K562 (cell line): ENCODE results near the gene DGCR2. TPM values are rescaled to one million over a fixed set of nuclear protein-coding genes. Genes with fewer than 3 reads are reported as not detected.

Experiments
- ARNT ChIP-seq, 2 experiments: fragments of 450-650 bp; IDR thresholded peaks; 2 replicates each; pipeline ENCODE4 v1.6.1; 2016; ENCODE audit warnings: mild to moderate bottlenecking in 1 of 2
- CREB1 ChIP-seq, 2 experiments: sonication (generic) in 1 of 2; formaldehyde crosslinking in 1 of 2; IDR thresholded peaks; 2 replicates each; pipeline versions ENCODE4 v1.6.1 to v1.8.0; 2012 to 2022; ENCODE audit warnings: inconsistent platforms in 1 of 2, mild to moderate bottlenecking in 1 of 2, missing genetic modification reagents in 1 of 2, moderate library complexity in 1 of 2
- CREB3 ChIP-seq: fragments of 450-650 bp; conservative IDR thresholded peaks from 2 replicates; pipeline ENCODE4 v1.6.1; 2016; ENCODE audit warnings: missing genetic modification characterization, low read depth, mild to moderate bottlenecking, missing compliant biosample characterization, moderate library complexity
- CREBBP ChIP-seq: IDR thresholded peaks from one replicate; pipeline ENCODE4 v1.6.1; 2012; ENCODE audit warnings: low read depth, mild to moderate bottlenecking, control low read depth, inconsistent platforms, low read length
- DIDO1 ChIP-seq: fragments of 450-650 bp; IDR thresholded peaks from 2 replicates; pipeline ENCODE4 v1.6.1; 2016; ENCODE audit warnings: low read depth, missing biosample characterization, missing genetic modification characterization
- ERF ChIP-seq: fragments of 450-650 bp; formaldehyde crosslinking; IDR thresholded peaks from 2 replicates; pipeline ENCODE4 v1.4.0; 2020; ENCODE audit warnings: mild to moderate bottlenecking, mixed read lengths
- ETS1 ChIP-seq: conservative IDR thresholded peaks from 2 replicates; pipeline ENCODE4 v1.6.1; 2011; ENCODE audit warnings: low read depth, mild to moderate bottlenecking, low read length; ENCODE audit not compliant: control insufficient read depth
- HDAC6 ChIP-seq: IDR thresholded peaks from 2 replicates; pipeline ENCODE4 v1.6.1; 2012; ENCODE audit warnings: low read depth, mild to moderate bottlenecking, control low read depth, inconsistent platforms, low read length, moderate library complexity
- MIER1 ChIP-seq: fragments of 450-650 bp; IDR thresholded peaks from 2 replicates; pipeline ENCODE4 v1.6.1; 2016; ENCODE audit warnings: antibody characterized with exemption, mild to moderate bottlenecking, low read depth
- RBM25 ChIP-seq: fragments of 200-400 bp; formaldehyde crosslinking; IDR thresholded peaks from 2 replicates; pipeline ENCODE4 v1.6.1; 2018; ENCODE audit warnings: low read length, low read depth, moderate library complexity; ENCODE audit not compliant: severe bottlenecking
- SAFB ChIP-seq: fragments of 200-400 bp; formaldehyde crosslinking; IDR thresholded peaks from 2 replicates; pipeline ENCODE4 v1.6.1; 2017; ENCODE audit warnings: low read depth, low read length, borderline replicate concordance
- SOX6 ChIP-seq: fragments of 450-650 bp; IDR thresholded peaks from 2 replicates; pipeline ENCODE4 v1.6.1; 2014; ENCODE audit warnings: mild to moderate bottlenecking
- SRF ChIP-seq, 2 experiments: fragments of 250-450, 450-650 bp in 1 of 2; sonication (Bioruptor Pico) in 1 of 2; sonication (generic) in 1 of 2; formaldehyde crosslinking; IDR thresholded peaks; 2 replicates each; pipeline versions ENCODE4 v1.5.0 to v1.5.1; 2020 to 2022; ENCODE audit warnings: mild to moderate bottlenecking in 1 of 2, missing genetic modification reagents in 1 of 2
- SRSF7 ChIP-seq: fragments of 200-400 bp; formaldehyde crosslinking; optimal IDR thresholded peaks from 2 replicates; pipeline ENCODE3; 2017; ENCODE audit warnings: mild to moderate bottlenecking, low read depth, low read length
- TAF15 ChIP-seq: fragments of 200-400 bp; formaldehyde crosslinking; IDR thresholded peaks from 2 replicates; pipeline ENCODE4 v1.6.1; 2017; ENCODE audit warnings: mild to moderate bottlenecking, low read depth, low read length, moderate library complexity
- ZBTB1 ChIP-seq: sonication (generic); formaldehyde crosslinking; IDR thresholded peaks from 2 replicates; pipeline ENCODE4 v1.8.1; 2023; ENCODE audit warnings: missing genetic modification reagents, low read depth, mild to moderate bottlenecking, borderline replicate concordance
- ZC3H4 ChIP-seq: sonication (generic); formaldehyde crosslinking; IDR thresholded peaks from 2 replicates; pipeline ENCODE4 v1.9.0; 2021; ENCODE audit warnings: missing genetic modification reagents, borderline replicate concordance
- ZNF174 ChIP-seq: fragments of 250-450 bp; sonication (Bioruptor Pico); IDR thresholded peaks from 2 replicates; pipeline ENCODE4 v1.4.0; 2020; ENCODE audit warnings: mild to moderate bottlenecking
- polyA plus RNA-seq, 8 experiments: library from polyadenylated mRNA; depleted of rRNA in 4 of 8; stranded (reverse) in 5 of 8; unstranded in 3 of 8; fragments of >200 nt; fragmentation: Nextera tagmentation in 2 of 8; fragmentation: Illumina TruSeq in 1 of 8; extraction: Ambion mirVana in 2 of 8; extraction: Trizol in 1 of 8; gene quantifications; 2 replicates each; pipeline versions ENCODE4 v1.2.1 to v1.2.3, GENCODE V29; 2011 to 2014; ENCODE audit warnings: inconsistent platforms in 1 of 8, missing spikeins in 1 of 8
- total RNA-seq, 7 experiments: library from RNA; depleted of rRNA in 6 of 7; stranded (reverse); fragments of >200 nt in 6 of 7; fragmentation: Illumina TruSeq in 2 of 7; extraction: Trizol in 2 of 7; gene quantifications; 2 replicates each; pipeline versions ENCODE4 v1.2.1 to v1.2.3, GENCODE V29; 2011 to 2021; ENCODE audit warnings: low replicate concordance in 1 of 7

Gene DGCR2
- total and polyA plus RNA-seq, 9 of the 15 experiments (the other 6 are each of a cell fraction or from before 2014, with no cell fraction given), result 0.69 to 101 (median 56.4) TPM

- TF ChIP-seq RBM25, result peak; percentile 50
- TF ChIP-seq MIER1, result peak; percentile 75; the same call in 1 of the 2 replicates
- no peak for TF ChIP-seq ZC3H4 (CRISPR knock-in tag)
- no peak for TF ChIP-seq SAFB
- no peak for TF ChIP-seq ZBTB1 (CRISPR knock-in tag)
- no peak for TF ChIP-seq CREB1 (IDR thresholded peaks at IDR 0.05)
- no peak for TF ChIP-seq CREB1 (CRISPR knock-in tag; IDR thresholded peaks at IDR 0.05)
- no peak for TF ChIP-seq ZNF174 (CRISPR knock-in tag)
- no peak for TF ChIP-seq SRF (CRISPR knock-in tag; IDR thresholded peaks at IDR 0.05)
- no peak for TF ChIP-seq SRSF7
- no peak for TF ChIP-seq DIDO1
- no peak for TF ChIP-seq CREBBP
- TF ChIP-seq TAF15, result no peak
- peak; percentile 7; the same call in 1 of the 2 replicates for TF ChIP-seq SOX6
- TF ChIP-seq ETS1, result no peak
- TF ChIP-seq HDAC6, result no peak
- no peak for TF ChIP-seq ERF
- peak in 1 of 2 experiments; percentile 95; a peak in 2 of 4 replicates for TF ChIP-seq ARNT (IDR thresholded peaks at IDR 0.05)
- no peak for TF ChIP-seq CREB3 (tag)
These were observed 13.4 kb downstream of the DGCR2 start (continued) for GRCh38 chr22:19108807-19109197.
